HG02885 (cell line): ENCODE measurements around the gene DGKQ.
"Not testable (repeated sequence)": the region's sequence is repeated elsewhere in the genome, so short reads cannot be mapped to it uniquely, and the experiment has no call there.

Source experiments
- ATAC-seq: cut with Tn5 transposase; IDR thresholded peaks from one replicate; pipeline ENCODE4 v1.9.1; 2021; ENCODE audit warnings: mild to moderate bottlenecking; ENCODE audit not compliant: unreplicated experiment, poor library complexity

The DGKQ gene

DNA sequence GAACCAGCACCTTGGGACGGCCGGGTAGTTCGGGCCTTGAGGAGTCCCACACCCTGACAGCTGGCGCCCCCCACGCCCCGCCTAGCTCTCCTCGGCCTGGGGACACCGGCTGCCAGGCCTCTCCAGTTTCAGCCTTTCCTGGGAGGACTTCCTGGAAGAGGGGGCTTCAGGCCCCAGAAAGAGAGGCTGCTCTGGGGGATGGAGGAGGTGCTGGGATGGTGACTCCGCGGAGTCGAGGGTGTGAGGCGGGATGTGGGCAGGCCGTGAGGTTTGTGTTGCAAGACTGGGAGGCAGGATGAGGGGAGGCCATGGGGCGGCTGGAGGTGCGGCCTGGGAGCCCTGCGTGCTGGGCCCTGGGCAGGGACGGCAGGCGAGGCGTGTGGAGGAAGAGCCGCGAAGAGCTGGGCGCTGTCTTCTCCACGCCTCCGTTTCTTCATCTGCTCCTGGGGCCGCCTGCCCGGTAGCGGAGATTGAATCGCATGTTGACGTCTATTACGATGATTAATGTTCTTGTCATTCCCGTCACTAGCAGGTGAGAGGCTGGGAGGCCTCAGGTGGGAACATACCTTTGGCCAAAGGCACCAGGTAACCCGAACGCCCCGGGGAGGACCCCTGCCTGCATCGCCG lies 37.1 kb upstream of the DGKQ start:
- peak; percentile 1 for ATAC-seq

DNA sequence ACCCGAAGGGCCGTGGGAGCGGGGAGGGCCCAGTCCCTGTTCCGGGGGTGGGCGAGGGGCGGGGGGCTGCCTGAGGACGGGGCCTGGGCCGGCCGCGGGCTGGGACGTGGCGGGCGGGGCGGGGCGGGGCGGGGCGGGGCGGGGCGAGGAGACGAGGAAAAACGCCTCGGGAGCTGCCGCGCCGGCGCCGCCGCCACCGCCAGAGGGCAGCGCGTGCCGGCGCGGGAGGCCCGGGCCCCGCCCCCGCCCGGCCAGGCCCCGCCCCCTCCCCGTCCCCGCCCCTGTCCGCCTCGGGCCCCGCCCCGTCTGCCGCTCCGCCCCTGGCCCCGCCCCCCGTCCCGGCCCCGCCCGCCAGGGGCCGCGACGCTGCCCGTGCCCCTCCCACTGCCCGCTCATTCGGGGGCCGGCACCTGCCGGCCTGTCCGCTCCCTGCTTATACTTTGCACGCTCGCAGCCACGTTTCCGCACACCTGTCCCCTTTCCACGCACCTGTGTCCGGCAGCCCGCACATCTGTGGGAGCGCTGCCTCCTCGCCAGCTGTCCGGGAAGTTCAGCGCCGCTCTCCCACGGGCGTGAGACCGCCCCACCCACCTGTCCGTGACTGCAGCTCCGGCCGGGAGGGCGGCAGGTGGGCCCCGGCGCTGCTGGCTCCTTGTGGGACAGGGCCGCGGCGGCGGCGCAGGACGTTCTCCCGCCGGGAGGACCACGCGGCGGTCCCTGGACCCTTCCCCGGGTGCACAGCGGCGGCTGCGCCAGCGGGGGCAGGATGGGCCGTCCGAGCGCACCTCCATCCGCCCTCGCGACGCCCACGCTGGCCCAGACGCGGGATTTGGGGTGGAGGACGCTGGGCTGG lies 36.4 kb upstream of the DGKQ start:
- ATAC-seq, result peak; percentile 53

DNA sequence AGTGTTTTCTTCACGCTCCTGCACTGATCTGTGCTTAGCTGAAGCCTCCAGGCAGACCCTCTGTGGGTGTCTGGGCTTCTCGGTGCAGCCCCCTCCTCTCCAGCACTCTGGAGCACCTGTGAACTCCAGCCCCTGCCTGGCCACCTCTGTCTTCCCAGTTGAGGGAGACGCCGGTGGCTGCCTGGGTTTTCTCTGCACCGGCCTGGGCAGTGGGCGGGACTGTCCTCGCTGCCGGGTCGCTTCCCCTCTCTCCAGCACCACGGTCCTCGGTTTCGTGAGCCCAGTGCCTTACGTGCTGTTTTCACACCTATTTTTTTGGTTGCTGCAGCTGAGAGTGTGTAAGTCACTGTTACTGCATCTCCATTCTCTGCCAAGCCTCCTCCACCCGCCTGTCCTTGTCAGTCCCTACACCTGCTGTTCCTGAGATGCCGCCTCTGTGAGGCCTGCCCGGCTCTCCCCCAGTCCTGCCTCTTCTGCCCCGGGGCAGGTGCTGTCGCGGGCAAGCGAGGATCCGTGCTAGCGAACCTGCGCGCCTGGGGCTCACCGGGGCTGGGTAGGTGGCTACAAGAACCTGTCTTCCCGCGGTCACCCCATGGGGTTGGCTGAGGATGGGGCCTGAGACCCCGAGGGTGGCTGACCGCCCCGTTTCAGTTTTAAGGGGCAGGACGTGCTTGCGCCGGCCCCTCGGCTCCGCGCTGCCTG lies 35.6 kb upstream of the DGKQ start:
- peak; percentile 12 for ATAC-seq

DNA sequence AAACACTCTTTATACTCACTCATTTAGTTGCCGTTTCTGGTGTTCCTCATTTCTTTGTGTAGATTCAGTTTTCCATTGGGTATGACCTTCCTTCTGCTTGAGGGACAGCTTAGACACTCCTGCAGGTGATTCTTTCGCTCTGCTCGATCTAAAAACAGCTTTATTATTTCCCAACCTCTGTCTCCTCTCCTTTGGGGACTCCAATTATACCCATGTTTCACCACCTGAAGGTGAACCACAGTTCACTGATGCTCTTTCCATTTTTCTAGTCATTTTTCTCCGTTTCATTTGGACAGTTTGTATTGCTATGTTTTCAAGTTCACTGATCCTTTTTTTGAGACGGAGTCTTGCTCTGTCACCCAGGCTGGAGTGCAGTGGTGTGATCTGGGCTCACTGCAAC lies 33.5 kb upstream of the DGKQ start:
- ATAC-seq, result no peak

DNA sequence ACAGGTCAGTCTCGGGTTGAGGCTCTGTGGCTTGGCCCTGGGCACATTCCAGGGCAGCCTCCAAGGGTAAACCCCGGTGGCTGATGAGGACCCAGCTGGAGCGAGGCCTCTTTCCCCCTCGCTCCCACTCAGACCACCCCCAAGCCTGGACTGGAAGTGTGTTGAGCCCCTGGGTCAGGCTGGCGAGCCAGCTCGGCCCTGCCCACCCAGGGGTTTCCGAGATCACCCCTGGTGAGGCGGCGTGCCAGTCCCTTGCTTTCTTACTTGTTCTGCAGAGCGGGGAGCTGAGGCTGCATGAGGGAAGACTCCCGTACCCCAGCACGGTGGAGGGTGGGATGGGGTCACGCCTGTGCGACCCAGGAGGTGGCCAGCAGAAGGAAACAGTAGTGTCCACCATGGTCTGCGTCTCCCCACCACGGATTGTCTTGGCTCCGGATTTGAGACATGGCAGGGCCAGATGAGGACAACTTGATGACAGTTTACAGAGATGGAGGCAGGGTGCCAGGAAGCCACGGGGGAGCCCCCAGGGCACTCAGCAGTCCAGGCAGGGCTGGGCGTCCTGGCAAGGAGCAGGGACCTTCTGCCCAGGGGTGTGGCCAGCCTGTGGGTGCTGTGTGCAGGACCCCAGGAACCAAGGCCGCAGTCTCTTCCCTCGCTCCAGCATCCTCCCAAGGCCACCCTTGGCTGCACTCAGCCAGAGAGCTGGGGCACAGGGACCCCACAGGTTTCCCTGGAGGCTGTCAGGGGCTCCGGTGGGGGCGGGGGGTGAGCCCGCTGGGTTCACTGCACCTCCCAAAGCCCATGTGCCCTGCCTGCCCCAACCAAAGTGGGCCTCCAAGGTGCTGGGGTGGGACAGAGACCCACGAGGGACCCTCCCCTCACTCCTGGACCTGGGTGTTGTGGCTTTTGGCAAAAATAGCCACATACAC lies 31.5 kb upstream of the DGKQ start:
- no peak for ATAC-seq

DNA sequence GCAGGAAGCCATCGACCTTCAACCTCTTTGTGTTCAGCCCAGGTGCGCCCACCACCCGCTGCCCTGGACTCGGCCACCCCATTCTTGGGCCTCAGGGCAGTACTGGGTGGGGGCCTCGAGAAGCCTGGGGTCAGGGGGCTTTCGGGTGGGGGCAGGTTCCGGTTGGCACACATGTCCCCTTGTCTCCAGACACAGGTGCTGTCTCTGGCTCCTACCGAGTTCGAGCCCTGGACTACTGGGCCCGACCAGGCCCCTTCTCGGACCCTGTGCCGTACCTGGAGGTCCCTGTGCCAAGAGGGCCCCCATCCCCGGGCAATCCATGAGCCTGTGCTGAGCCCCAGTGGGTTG lies 30.7 kb upstream of the DGKQ start:
- ATAC-seq, result no peak

DNA sequence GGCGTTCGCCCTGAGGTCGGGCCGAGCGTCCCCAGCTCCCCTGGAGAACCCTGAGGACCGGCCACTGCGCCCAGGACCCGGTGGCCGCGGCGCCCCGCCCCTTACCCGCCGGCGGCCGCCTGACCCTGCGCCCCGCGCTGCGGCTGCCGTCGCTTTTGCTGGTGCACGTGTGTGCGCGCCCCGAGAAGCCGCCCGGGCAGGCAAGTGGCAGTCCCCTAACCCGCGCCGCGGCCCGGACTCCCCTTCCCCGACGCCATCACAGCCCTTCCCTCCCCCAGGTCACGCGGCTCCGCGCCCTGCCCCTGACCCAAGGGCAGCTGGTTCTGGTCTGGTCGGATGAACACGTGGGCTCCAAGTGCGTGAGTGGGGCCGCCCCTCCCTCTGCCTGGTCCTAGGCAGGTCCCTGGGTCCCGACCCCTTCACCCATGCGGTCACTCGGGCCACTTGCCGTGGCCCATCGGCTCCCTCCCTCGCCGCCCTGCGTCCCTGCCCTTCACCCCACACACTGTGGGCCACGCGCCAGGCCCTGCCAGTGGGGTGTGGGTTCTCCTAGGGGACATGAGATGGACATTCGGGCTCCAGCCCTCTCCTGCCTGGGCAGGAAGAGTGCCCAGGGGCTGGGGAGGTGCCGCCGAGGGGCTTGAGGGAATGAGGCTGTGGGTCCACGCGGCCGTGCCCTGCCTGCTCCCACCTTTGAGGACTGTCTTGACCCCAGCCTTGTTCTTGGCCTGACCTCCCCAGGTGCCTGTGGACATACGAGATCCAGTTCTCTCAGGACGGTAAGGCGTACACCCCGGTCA lies 30.1 kb upstream of the DGKQ start:
- no peak for ATAC-seq

DNA sequence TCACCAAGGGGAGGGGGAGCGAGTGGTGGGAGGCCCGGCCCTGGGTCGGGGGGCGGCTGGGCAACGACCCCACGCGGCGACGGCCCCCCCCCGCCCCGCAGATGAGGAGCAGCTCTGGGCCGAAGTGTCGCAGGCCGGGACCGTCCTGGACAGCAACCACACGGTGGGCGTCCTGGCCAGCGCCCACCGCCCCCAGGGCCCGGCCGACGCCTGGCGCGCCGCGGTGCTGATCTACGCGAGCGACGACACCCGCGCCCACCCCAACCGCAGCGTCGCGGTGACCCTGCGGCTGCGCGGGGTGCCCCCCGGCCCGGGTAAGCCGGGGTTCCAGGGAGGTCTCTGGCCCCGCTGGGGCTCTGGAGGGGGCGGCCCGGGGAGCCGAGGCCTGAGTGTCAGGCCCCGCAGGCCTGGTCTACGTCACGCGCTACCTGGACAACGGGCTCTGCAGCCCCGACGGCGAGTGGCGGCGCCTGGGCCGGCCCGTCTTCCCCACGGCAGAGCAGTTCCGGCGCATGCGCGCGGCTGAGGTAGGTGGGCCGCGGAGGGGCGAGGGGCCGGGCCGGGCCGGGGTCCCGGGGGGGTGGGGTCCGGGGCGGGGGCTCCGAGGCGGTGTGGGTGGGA lies 29.4 kb upstream of the DGKQ start:
- ATAC-seq, result no peak

DNA sequence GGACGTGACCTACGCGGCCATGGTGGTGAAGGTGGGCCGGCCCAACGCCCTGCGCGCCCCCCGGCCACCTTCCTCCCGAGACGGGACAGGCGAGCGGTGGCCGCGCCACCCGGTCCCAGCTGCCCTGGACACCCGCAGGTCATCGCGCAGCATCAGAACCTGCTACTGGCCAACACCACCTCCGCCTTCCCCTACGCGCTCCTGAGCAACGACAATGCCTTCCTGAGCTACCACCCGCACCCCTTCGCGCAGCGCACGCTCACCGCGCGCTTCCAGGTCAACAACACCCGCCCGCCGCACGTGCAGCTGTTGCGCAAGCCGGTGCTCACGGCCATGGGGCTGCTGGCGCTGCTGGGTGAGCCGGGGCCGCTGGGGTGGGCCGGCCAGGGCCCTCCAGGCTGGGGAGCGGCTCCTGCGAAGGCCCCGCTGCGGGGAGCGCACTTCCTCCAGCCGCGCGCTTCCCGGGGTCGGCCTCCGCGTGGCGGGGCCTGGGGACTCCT lies 28.8 kb upstream of the DGKQ start:
- ATAC-seq, result no peak

DNA sequence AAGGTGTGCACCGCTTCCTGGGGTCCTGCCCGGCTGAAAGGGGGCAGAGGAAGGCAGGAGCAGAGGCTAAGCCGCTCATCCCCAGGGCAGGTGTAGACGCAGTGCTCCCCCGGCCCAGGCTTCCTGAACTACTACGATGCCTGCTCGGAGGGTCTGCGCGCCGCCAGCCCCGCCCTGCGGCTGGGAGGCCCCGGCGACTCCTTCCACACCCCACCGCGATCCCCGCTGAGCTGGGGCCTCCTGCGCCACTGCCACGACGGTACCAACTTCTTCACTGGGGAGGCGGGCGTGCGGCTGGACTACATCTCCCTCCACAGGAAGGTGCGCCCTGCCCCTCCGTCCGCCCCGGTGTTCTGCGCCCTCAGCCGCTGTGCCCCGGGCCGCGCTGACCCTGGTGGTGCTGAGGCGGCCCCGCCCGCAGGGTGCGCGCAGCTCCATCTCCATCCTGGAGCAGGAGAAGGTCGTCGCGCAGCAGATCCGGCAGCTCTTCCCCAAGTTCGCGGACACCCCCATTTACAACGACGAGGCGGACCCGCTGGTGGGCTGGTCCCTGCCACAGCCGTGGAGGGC lies 28.3 kb upstream of the DGKQ start:
- ATAC-seq, result no peak

DNA sequence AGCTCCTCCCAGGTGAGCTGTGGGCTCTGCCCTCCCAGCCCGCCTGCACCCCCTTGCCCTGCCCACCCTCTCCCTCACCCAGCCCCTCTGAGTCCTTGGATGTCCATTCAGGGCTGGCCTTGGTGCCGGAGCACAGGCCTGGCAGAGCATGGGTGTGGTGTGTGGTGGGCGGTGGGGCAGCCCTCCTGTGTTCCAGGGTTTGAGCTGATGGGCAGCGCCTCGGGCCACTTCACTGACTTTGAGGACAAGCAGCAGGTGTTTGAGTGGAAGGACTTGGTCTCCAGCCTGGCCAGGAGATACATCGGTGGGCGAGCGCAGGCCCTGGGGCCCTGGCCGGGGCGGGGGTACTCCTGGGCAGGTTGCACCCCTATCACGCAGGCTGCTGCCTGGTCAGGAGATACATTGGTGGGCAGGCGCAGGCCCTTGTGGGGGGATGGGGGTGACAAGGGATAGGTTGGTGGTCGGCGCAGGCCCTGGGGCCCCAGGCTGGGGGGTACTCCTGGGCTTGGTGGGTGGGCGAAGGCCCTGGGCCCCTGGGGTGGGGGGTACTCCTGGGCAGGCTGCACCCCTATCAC lies 27.4 kb upstream of the DGKQ start:
- ATAC-seq, result no peak

DNA sequence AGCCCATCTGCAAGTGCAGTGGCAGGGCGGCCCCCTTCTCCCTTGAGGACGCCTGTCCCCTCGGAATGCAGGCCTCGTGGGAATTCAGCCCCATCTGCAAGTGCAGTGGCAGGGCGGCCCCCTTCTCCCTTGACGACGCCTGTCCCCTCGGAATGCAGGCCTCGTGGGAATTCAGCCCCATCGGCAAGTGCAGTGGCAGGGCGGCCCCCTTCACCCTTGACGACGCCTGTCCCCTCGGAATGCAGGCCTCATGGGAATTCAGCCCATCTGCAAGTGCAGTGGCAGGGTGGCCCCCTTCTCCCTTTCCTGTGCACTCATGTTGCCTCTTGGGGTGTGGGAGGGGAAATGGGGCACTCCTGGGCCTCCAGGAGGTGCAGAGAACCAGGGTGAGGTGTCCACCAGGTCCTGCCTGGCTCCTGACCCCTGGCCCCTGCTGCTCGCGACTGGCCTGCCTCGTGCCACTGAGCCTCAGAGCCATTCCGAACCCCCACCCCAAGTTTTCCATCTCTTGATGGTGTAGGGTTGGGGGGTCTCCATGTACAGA lies 26.6 kb upstream of the DGKQ start:
- ATAC-seq, result no peak

DNA sequence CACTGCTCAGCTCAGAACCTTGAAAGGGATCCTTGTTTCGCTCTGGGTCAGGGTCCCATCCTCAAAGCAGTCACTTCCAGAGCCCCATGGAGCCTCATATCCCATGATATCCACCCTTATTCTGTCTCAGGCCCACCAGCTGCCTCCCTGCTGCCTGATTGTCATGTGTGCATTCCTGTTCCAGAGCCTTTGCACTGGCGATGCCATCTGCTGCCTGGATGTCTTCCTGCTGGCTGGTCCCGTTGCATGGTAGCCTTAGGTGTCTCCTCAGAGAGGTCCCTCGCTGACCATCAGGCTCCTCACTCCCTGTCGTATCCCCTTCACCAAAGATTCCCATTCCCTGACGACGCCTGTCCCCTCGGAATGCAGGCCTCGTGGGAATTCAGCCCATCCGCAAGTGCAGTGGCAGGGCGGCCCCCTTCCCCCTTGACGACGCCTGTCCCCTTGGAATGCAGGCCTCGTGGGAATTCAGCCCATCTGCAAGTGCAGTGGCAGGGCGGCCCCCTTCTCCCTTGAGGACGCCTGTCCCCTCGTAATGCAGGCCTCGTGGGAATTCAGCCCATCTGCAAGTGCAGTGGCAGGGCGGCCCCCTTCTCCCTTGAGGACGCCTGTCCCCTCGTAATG lies 26.0 kb upstream of the DGKQ start:
- ATAC-seq, result not testable (repeated sequence)

DNA sequence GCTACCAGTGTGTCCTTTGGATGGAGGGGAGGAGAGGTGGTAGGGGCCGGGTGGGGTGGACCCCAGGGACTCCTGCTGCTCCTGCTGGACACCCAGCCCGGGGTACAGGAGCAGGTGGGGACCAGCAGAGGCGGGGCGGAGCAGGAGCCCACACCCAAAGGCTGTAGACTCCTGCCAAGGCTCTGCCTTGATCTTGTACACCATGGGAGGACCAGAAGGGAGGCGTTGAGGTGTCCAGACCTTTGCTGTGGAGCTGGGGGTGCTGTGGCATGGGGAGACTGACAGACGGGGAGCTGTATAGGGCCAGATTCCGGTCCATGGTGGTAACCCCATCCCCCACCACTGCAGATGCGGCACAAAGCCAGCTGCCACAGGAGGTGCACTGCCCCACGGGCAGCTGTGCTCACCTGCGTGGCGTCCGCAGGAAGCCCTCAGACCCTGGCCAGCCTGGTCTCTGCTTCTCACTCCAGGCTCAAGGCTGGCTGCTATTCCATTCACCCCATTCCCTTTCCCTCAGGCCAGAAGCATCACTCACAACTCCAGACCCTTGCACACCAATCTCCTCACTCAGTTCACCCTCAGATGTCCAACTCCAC lies 24.8 kb upstream of the DGKQ start:
- no peak for ATAC-seq

DNA sequence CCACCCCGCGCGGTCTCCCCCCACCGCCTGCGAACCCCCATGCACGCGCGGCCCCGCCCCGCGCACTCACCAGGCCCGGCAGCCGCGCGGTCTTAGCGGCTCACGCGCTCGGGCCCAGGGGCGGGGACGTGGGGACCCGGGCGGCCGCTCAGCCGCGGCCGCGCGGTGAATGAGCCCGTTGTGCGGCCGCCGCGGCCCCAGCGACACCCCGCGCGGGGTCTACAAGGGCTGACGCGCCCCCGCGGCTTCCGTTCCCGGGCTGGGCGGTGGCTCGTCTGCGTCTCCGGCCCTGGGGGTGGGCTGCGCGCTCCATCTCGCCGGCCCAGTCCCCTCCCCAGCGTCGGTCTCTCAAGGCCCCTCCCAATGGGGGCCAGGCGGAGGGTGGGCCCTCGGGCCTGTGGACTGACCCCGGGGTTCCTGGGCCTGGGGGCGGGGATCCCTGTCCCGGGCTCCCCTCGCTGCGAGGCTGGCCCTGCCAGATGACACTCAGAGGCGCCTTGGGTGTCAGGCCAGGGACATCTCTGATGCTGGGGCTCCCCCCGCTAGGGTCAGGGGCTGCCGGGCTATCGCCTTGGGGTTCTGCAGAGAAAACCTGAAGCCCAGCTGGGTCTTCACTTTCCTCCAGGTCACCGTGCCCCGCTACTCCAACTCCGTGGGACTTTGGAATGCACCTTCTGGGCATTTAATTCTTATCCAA lies 24.2 kb upstream of the DGKQ start:
- ATAC-seq, result no peak

DNA sequence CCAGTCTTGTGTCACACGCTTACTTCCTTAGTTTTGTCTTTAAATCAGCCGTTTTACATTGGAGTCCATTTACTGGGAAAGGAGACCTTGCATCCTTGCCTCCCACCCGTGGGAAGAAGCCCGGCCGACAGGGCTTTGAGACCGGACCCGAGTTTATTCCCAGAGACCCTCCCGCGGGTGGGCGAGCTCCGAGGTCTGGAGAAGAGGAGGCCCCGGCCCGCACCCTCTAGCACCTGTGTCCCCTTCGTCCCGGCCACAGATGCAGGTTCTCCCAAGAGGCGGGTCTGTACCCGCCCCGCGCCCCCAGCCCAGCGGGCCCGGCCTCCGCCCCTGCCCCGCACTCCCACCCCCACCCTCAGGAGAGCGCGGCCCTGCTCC lies 23.6 kb upstream of the DGKQ start:
- ATAC-seq, result no peak
